GM12872 (cell line): ENCODE results near the gene TRAP1.

Experiments used
- CTCF ChIP-seq: IDR thresholded peaks from 3 replicates; pipeline ENCODE4 v1.5.1; 2011; ENCODE audit warnings: low read depth, mild to moderate bottlenecking, low read length, moderate library complexity; ENCODE audit not compliant: insufficient read depth

The TRAP1 gene

DNA sequence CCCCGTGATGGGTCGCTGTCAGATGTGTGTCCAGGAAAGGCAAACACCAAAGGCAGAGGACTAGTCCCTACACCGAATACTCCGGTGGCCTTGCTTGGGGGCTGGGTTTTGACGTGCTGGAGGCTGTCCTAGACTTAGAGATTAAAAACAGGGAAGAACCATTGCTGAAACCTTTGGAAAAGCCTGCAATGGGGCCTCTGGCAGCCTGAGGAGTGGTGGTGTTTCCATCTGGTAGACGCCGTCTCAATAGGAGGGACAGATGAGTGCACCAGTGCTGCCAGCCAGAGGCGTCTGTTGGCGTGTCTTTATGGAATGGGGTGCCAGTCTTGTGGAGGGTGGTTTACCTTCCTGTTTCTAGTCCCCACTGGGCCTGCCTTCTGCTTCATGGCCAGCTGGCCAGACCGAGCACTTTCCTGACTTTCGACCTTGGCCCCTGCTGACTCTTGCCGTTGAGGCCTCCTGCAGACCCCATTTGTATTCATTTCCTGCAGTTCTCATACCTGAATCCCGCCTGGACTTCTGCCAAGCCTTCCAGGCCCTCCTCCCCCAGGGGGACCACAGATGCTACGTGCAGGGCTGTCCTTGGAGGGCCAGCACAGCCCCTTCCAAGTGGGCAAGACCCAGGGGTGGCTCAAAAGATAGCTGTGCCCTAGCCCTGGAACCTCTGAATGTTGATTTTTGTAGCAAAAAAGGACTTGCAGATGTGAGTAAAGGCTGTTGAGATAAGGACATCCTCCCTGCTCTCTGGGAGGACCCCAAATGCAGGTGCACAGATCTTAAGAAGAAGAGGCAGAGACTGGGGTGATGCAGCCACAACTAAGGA is 64.7 kb downstream of the TRAP1 start:
- TF ChIP-seq CTCF: no peak

DNA sequence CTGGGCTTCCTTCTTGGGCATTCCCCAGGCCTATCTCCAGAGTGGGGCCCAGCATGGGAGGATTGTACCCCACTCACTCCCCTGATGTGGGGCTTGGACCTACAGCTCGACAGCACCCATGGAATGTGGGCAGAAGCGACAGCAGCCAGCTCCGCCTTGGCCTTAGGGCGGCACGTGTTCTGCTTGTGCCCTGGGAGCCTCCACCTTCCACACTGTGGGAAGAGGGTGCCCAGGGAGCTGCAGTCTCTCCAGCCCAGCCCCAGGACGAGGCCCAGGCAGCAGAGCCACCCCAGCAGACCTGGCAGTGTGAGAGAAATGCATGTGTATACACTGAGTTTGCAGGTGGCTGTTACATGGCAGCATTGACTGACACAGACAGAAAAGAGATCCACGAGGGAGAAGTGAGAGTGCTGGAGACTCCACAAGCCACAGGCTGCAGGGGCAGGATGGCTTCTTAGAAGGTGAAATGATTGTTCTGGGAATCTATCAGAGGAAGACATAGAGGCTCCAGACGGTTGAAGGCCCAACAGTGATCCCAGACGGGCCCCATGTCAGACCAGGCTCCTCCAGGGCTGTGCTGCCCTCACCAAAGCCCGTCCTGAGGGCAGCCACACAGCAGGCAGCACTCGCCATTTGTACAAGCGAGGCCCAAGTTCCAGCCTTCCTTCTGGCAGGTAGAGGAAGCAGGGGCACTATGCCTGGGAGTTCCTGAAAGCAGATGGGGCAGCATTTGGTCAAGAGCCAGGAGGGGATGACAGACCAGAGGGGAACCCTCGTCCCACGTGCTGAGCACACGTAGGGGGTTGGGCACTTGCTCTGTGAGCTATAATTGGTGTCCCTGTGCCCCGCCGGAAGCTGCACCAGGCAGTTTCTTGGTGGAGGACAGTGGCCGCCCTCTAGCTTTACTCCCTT is 65.6 kb downstream of the TRAP1 start:
- TF ChIP-seq CTCF: no peak

DNA sequence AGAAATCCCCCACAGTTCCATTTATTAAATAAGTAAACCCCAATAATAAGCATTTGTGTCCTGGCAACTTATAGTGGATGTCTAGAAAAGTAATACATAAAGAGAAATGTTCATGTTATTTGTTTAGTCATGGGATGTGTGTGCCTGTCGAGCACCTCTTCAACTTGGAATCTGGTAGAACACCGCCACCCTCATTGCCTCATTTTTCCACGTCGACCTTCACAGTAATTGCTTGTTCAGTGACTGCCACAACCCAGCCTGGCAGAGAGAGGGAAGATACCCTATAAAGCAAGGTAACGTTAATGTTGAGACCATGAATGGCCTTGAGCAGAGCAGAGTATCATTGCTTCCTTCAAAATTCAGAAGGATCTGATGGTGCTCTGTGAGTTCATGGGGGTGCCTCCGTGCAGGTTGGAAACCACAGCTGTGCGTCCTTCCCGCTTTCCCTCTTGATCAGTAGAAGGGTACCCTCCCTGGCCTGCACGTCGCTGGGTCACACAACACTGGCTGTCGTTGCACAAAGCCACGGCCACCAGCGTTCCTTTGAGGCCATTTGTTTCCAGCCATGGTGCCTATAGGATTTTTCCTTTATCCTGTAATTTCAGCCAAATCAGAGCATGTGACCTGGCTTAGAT is 66.6 kb downstream of the TRAP1 start:
- TF ChIP-seq CTCF: no peak

- no peak for TF ChIP-seq CTCF
Measured at GRCh38 chr16:3646348-3646920, 70.9 kb downstream of the TRAP1 start.

GRCh38 chr16:3645504-3646347 is 71.6 kb downstream of the TRAP1 start:
- TF ChIP-seq CTCF: no peak

DNA sequence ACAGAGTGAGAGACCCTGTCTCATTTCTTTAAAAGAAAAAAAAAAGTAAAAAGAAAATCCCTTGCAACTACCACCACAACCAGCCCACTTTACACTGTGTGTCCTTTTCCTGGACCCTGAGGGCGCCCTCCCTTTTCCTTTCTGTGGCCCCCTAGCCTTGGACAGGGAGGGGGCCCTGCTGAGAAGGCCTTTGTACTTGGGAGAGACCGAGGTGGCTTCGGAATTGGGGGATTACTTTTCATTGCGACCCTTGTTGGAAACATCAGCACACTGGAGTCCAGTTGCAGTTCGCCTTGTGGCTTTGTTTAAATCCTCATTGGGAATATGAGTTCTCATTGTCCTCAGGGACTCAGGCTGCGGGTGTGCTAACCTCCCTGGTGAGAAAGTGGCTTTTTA is 72.2 kb downstream of the TRAP1 start:
- TF ChIP-seq CTCF: no peak
